Erythroblast (primary cell): ENCODE results near the gene CST8.

ENCODE experiments used
- GATA1 ChIP-seq: IDR thresholded peaks from 2 replicates; pipeline ENCODE4 v1.6.1; 2011; ENCODE audit warnings: low read depth, mild to moderate bottlenecking, control low read depth, low read length, moderate library complexity
- POLR2A ChIP-seq: IDR thresholded peaks from 2 replicates; pipeline ENCODE4 v1.6.1; 2011; ENCODE audit warnings: mild to moderate bottlenecking, low read length

GRCh38 chr20:23451956-23452487 is 38.9 kb upstream of the CST8 start:
- TF ChIP-seq POLR2A (no peak), GATA1 (no peak)
